Measurements from ENCODE around the gene LRRFIP1.

GRCh38 chr2:237645261-237645660 lies 17.9 kb downstream of the LRRFIP1 start:
- TF ChIP-seq CTCF (IDR thresholded peaks at IDR 0.05 in 8 of 11, conservative IDR thresholded peaks at IDR 0.05 in 3 of 11) (no peak), POLR2A (IDR thresholded peaks at IDR 0.05) (no peak), POLR2AphosphoS5 (IDR thresholded peaks at IDR 0.05) (no peak)

All from spleen (tissue), 7 donors.